ENCODE data around the gene ANKMY1. TPM values are rescaled to one million over a fixed set of nuclear protein-coding genes. Genes with fewer than 3 reads are reported as not detected.

Gene ANKMY1
- total and polyA plus RNA-seq, 2 experiments from 2014 or later: 2.3 to 8.9 TPM

- Histone ChIP-seq H2AFZ (no peak overlapping the region), H3K4me2 (no peak overlapping the region), H3F3A (replicated peaks; ENCODE audit: low read depth) (no peaks in the 10 kb centered on the region), H3K27ac (ENCODE audit: low read depth) (no peak overlapping the region), H3K4me1 (ENCODE audit: insufficient read depth) (no peaks in the 10 kb centered on the region), H3K9me2 (ENCODE audit: insufficient read depth) (no peaks in the 10 kb centered on the region), H3K4me3 (no peak overlapping the region), H3K36me3 (ENCODE audit: insufficient read depth) (no peaks in the 10 kb centered on the region), H3K79me2 (replicated peaks; ENCODE audit: insufficient read depth) (peaks cover 6% of the 10 kb centered on the region; the same call in 1 of the 2 replicates), H4K20me1 (replicated peaks; ENCODE audit: insufficient read depth) (no peaks in the 10 kb centered on the region), H3K27me3 (ENCODE audit: insufficient read depth) (no peaks in the 10 kb centered on the region)
- no peak for DNase-seq (ENCODE audit: low spot score)
- Mint-ChIP-seq H3K27me3 (ENCODE audit: insufficient read depth, low read depth, poor library complexity) (peaks cover 5% of the 10 kb centered on the region), H3K4me3 (no peak overlapping the region), H3K9me3 (no peaks in the 10 kb centered on the region), H3K36me3 (ENCODE audit: low read depth) (no peaks in the 10 kb centered on the region), H3K4me1 (no peaks in the 10 kb centered on the region), H3K27ac (no peak overlapping the region)
- TF ChIP-seq CTCF (conservative IDR thresholded peaks at IDR 0.05; ENCODE audit: low read depth in 2 of 2): no peak
- TF ChIP-seq ETS1 (IDR thresholded peaks at IDR 0.05): no peak
- TF ChIP-seq NANOG (IDR thresholded peaks at IDR 0.05; ENCODE audit: borderline replicate concordance): no peak
- TF ChIP-seq ZNF462 (CRISPR knock-in tag; IDR thresholded peaks at IDR 0.05): no peak
- TF ChIP-seq REST (IDR thresholded peaks at IDR 0.05; ENCODE audit: unreplicated experiment): no peak
- no peak for TF ChIP-seq EZH2 (IDR thresholded peaks at IDR 0.05; ENCODE audit: low read depth, unreplicated experiment)
- no peak for TF ChIP-seq STAT1 (IDR thresholded peaks at IDR 0.05; ENCODE audit: unreplicated experiment)
- TF ChIP-seq ZNF331 (CRISPR knock-in tag; IDR thresholded peaks at IDR 0.05; ENCODE audit: low read depth): no peak
- no peak for TF ChIP-seq ZNF114 (CRISPR knock-in tag; IDR thresholded peaks at IDR 0.05)
- no peak for TF ChIP-seq CREB1 (CRISPR knock-in tag; IDR thresholded peaks at IDR 0.05; ENCODE audit: low read depth)
- TF ChIP-seq JUNB (IDR thresholded peaks at IDR 0.05; ENCODE audit: unreplicated experiment): no peak
- no peak for TF ChIP-seq EZH2phosphoT487 (IDR thresholded peaks at IDR 0.05; ENCODE audit: unreplicated experiment)
- TF ChIP-seq POLR2AphosphoS5 (IDR thresholded peaks at IDR 0.05; ENCODE audit: low read depth): no peak
- ATAC-seq: no peak
Measured at GRCh38 chr2:240443891-240444301, 113.9 kb downstream of the ANKMY1 start.
